Measurements from ENCODE around the gene MGLL. TPM values are rescaled to one million over a fixed set of nuclear protein-coding genes. Genes with fewer than 3 reads are reported as not detected.

Gene MGLL
- total RNA-seq, 1 experiment from 2014 or later: 6.8 TPM

DNA sequence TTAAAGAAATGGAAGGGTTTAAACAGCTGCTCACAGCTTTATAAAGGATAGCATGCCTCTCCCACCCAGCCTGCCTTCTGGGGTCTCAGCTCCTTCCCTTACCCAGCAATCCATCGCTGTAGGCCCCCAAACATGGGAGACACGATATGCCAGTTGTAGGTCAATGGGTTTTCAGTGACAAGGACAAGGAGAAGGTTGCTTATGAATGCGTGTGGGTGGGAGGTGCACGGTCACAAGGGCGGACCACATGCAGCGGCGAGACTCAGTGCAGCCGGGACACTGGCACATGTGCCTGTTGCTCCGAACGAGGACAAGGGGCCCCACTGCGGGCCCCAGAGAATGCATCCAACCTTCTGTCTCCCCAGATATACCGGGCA is 67.0 kb downstream of the MGLL start:
- Histone ChIP-seq H4K20me1 (ENCODE audit: insufficient read depth) (no peaks in the 10 kb centered on the region), H3K4me1 (ENCODE audit: control insufficient read depth in 1 of 2, insufficient read depth in 2 of 2, low read length in 2 of 2) (peaks cover 0 to 13% of the 10 kb centered on the region in 2 experiments; a peak in 2 of 4 replicates), H3K27me3 (ENCODE audit: insufficient read depth, low read length) (no peaks in the 10 kb centered on the region), H3K27ac (ENCODE audit: low read depth, low read length) (no peak overlapping the region), H3K36me3 (ENCODE audit: control insufficient read depth in 1 of 2, insufficient read depth in 2 of 2, low read length in 2 of 2) (no peaks in the 10 kb centered on the region), H2AFZ (ENCODE audit: low read depth, low read length, poor library complexity, severe bottlenecking) (no peak overlapping the region), H3K9me3 (ENCODE audit: control insufficient read depth in 1 of 2, insufficient read depth in 1 of 2, low read depth in 1 of 2, low read length in 2 of 2) (no peaks in the 10 kb centered on the region), H3K9ac (ENCODE audit: low read length) (no peak overlapping the region), H3K4me3 (replicated peaks in 1 of 2; ENCODE audit: low read depth in 1 of 2, low read length in 2 of 2) (no peak overlapping the region), H3K9me2 (ENCODE audit: insufficient read depth) (no peaks in the 10 kb centered on the region), H3K79me2 (ENCODE audit: insufficient read depth, low read length) (no peaks in the 10 kb centered on the region), H3K4me2 (ENCODE audit: low read length) (no peak overlapping the region)
- TF ChIP-seq YY1 (IDR thresholded peaks at IDR 0.05; ENCODE audit: extremely low read depth, insufficient replicate concordance, low read depth, low read length): no peak
- no peak for TF ChIP-seq EGR1 (IDR thresholded peaks at IDR 0.05; ENCODE audit: low read depth)
- no peak for TF ChIP-seq CEBPB (IDR thresholded peaks at IDR 0.05; ENCODE audit: low read depth)
- TF ChIP-seq POLR2A (IDR thresholded peaks at IDR 0.05; ENCODE audit: borderline replicate concordance, extremely low read depth, insufficient read depth, insufficient read length): no peak
- no peak for TF ChIP-seq EZH2 (IDR thresholded peaks at IDR 0.05)
- no peak for TF ChIP-seq ELF1 (IDR thresholded peaks at IDR 0.05; ENCODE audit: borderline replicate concordance, low read depth)
- no peak for TF ChIP-seq ATF3 (IDR thresholded peaks at IDR 0.05)
- no peak for TF ChIP-seq ZNF274 (IDR thresholded peaks at IDR 0.05; ENCODE audit: low read depth, low read length)
- TF ChIP-seq CBX3 (IDR thresholded peaks at IDR 0.05; ENCODE audit: low read depth): no peak
- no peak for TF ChIP-seq SP1 (IDR thresholded peaks at IDR 0.05; ENCODE audit: low read depth)
- TF ChIP-seq, protein P1, sequence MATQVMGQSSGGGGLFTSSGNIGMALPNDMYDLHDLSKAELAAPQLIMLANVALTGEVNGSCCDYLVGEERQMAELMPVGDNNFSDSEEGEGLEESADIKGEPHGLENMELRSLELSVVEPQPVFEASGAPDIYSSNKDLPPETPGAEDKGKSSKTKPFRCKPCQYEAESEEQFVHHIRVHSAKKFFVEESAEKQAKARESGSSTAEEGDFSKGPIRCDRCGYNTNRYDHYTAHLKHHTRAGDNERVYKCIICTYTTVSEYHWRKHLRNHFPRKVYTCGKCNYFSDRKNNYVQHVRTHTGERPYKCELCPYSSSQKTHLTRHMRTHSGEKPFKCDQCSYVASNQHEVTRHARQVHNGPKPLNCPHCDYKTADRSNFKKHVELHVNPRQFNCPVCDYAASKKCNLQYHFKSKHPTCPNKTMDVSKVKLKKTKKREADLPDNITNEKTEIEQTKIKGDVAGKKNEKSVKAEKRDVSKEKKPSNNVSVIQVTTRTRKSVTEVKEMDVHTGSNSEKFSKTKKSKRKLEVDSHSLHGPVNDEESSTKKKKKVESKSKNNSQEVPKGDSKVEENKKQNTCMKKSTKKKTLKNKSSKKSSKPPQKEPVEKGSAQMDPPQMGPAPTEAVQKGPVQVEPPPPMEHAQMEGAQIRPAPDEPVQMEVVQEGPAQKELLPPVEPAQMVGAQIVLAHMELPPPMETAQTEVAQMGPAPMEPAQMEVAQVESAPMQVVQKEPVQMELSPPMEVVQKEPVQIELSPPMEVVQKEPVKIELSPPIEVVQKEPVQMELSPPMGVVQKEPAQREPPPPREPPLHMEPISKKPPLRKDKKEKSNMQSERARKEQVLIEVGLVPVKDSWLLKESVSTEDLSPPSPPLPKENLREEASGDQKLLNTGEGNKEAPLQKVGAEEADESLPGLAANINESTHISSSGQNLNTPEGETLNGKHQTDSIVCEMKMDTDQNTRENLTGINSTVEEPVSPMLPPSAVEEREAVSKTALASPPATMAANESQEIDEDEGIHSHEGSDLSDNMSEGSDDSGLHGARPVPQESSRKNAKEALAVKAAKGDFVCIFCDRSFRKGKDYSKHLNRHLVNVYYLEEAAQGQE (IDR thresholded peaks at IDR 0.05; ENCODE audit: low read depth): no peak
- TF ChIP-seq POLR2AphosphoS5 (IDR thresholded peaks at IDR 0.05; ENCODE audit: low read depth, low read length): no peak
- no peak for TF ChIP-seq TCF7L2 (IDR thresholded peaks at IDR 0.05; ENCODE audit: borderline replicate concordance, extremely low read depth, insufficient read depth, insufficient read length)
- no peak for TF ChIP-seq RAD21 (IDR thresholded peaks at IDR 0.05; ENCODE audit: low read depth)
- TF ChIP-seq SRF (IDR thresholded peaks at IDR 0.05; ENCODE audit: low read depth): no peak
- no peak for TF ChIP-seq EZH2phosphoT487 (IDR thresholded peaks at IDR 0.05; ENCODE audit: borderline replicate concordance)
- no peak for TF ChIP-seq ZBTB33 (IDR thresholded peaks at IDR 0.05; ENCODE audit: extremely low read depth, insufficient replicate concordance, low read length)
- DNase-seq (ENCODE audit: low read depth, low spot score) (no peak), ATAC-seq (no peak)
- intact Hi-C loops (cut with micrococcal nuclease): no loop called here
- no TSS peak for BruUV-seq (replicated peaks)
- ChIA-PET RAD21 (ENCODE audit: low non-redundant PET in 1 of 2, low total read pairs in 2 of 2, uncharacterized antibody in 2 of 2, unreplicated experiment in 2 of 2) (no interaction called here), CTCF (no interaction called here), POLR2A (no interaction called here)
